Breast epithelium (tissue), 3 donors: ENCODE measurements around the gene TMOD3.

ENCODE experiments used
- CTCF ChIP-seq, 3 donors: fragments of 450-650 bp; IDR thresholded peaks; one replicate each; pipeline ENCODE4 v1.5.1; 2016 to 2017; ENCODE audit warnings: antibody characterized with exemption in 3 of 3, mild to moderate bottlenecking in 3 of 3, moderate library complexity in 3 of 3
- POLR2AphosphoS5 ChIP-seq, 3 donors: sonication (generic); formaldehyde crosslinking; IDR thresholded peaks; one replicate each; pipeline ENCODE4 v1.6.1; 2017; ENCODE audit warnings: antibody characterized with exemption in 3 of 3

GRCh38 chr15:51828621-51829375 is 655 bp upstream of the TMOD3 start:
- no peak for TF ChIP-seq CTCF (IDR thresholded peaks at IDR 0.05)
- TF ChIP-seq POLR2AphosphoS5 (IDR thresholded peaks at IDR 0.05), result no peak
